ENCODE measurements around the gene MALSU1.

Gene MALSU1

GRCh38 chr7:23335136-23335535 lies 36.0 kb downstream of the MALSU1 start:
- no peak for DNase-seq (ENCODE audit: low spot score)
- FAIRE-seq: no peak

- no peak for FAIRE-seq
- no peak for DNase-seq (ENCODE audit: low spot score)
Observed at GRCh38 chr7:23335621-23336020, 36.5 kb downstream of the MALSU1 start.

GRCh38 chr7:23336086-23336485 lies 36.9 kb downstream of the MALSU1 start:
- no peak for FAIRE-seq
- no peak for DNase-seq (ENCODE audit: low spot score)

- DNase-seq (ENCODE audit: low spot score): no peak
- no peak for FAIRE-seq
Observed at GRCh38 chr7:23336799-23337283, 37.7 kb downstream of the MALSU1 start.

GRCh38 chr7:23337374-23337773 lies 38.2 kb downstream of the MALSU1 start:
- no peak for FAIRE-seq
- no peak for DNase-seq (ENCODE audit: low spot score)

- no peak for DNase-seq (ENCODE audit: low spot score)
- FAIRE-seq: no peak
Observed at GRCh38 chr7:23338439-23338838, 39.3 kb downstream of the MALSU1 start.

GRCh38 chr7:23338863-23339262 lies 39.7 kb downstream of the MALSU1 start:
- DNase-seq (ENCODE audit: low spot score): no peak
- FAIRE-seq: no peak

GRCh38 chr7:23341846-23342598 lies 42.9 kb downstream of the MALSU1 start:
- FAIRE-seq (no peak), DNase-seq (ENCODE audit: low spot score) (no peak)

GRCh38 chr7:23343102-23343501 lies 44.0 kb downstream of the MALSU1 start:
- no peak for DNase-seq (ENCODE audit: low spot score)
- no peak for FAIRE-seq

- FAIRE-seq (no peak), DNase-seq (ENCODE audit: low spot score) (no peak)
Observed at GRCh38 chr7:23343806-23344475, 44.8 kb downstream of the MALSU1 start.

- FAIRE-seq (no peak), DNase-seq (ENCODE audit: low spot score) (no peak)
Observed at GRCh38 chr7:23345601-23346000, 46.5 kb downstream of the MALSU1 start.

- no peak for DNase-seq (ENCODE audit: low spot score)
Observed at GRCh38 chr7:23346316-23346715, 47.2 kb downstream of the MALSU1 start.

GRCh38 chr7:23347033-23347681 lies 48.0 kb downstream of the MALSU1 start:
- FAIRE-seq (no peak), DNase-seq (ENCODE audit: low spot score) (no peak)

More at GRCh38 chr7:23346316-23346715, 47.2 kb downstream of the MALSU1 start:
- no peak for FAIRE-seq

GRCh38 chr7:23347682-23348180 lies 48.6 kb downstream of the MALSU1 start:
- DNase-seq (ENCODE audit: low spot score) (peak; percentile 54), FAIRE-seq (no peak)

GRCh38 chr7:23349484-23350157 lies 50.5 kb downstream of the MALSU1 start:
- no peak for FAIRE-seq
- DNase-seq (ENCODE audit: low spot score): no peak

GRCh38 chr7:23350466-23350865 lies 51.3 kb downstream of the MALSU1 start:
- DNase-seq (ENCODE audit: low spot score): no peak
- FAIRE-seq: no peak

- FAIRE-seq (no peak), DNase-seq (ENCODE audit: low spot score) (no peak)
Observed at GRCh38 chr7:23353172-23353571, 54.0 kb downstream of the MALSU1 start.

- FAIRE-seq: no peak
- DNase-seq (ENCODE audit: low spot score): no peak
Observed at GRCh38 chr7:23356168-23356567, 57.0 kb downstream of the MALSU1 start.

- no peak for FAIRE-seq
- no peak for DNase-seq (ENCODE audit: low spot score)
Observed at GRCh38 chr7:23356726-23357125, 57.6 kb downstream of the MALSU1 start.

GRCh38 chr7:23357190-23358093 lies 58.3 kb downstream of the MALSU1 start:
- DNase-seq (ENCODE audit: low spot score): peak; percentile 50
- FAIRE-seq: no peak
